ENCODE measurements around the gene PRR14. TPM values are rescaled to one million over a fixed set of nuclear protein-coding genes. Genes with fewer than 3 reads are reported as not detected.

Gene PRR14
- total and polyA plus RNA-seq, 2 experiments from 2014 or later, result 6.6 to 18.7 TPM

DNA sequence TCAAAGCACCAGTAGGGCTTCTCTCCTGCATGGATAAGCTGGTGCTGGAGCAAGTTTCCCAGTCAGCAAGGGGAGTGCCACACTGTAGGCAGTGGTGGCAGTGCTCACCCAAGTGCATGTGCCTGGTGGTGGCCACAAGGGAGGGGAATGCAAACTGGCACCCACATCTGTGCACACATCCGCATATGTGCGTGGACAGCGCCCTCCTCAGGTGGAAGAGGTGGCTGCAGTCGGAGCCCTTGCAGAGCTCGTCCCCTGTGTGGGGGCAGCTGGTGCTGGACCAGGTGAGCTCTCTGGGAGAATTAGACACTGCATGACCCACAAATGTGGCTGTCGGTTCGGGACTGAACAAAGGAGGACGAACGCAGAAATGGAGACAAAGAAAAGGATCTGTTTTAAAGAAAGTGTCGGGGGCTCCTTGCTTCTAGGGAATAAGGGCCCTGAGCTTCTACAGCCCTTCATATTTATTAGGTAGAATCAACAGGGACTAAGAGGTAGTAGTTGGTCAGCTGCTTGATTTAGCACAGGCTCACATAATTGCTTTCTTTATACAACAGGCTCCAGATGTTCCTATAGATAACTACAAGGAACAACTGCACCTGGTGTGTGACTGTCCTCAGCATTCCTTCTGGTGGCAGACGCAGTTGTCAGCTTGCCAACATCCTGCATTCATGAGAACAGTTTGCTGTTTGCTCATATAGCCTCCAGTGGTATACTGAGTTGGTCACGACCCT lies 35.2 kb upstream of the PRR14 start:
- Histone ChIP-seq H3K79me2 (no peaks in the 10 kb centered on the region), H3K4me1 (ENCODE audit: insufficient read depth) (no peaks in the 10 kb centered on the region), H3K9me2 (replicated peaks; ENCODE audit: insufficient read depth) (no peaks in the 10 kb centered on the region), H3K27me3 (no peaks in the 10 kb centered on the region), H2AFZ (no peak overlapping the region), H3K4me2 (no peak overlapping the region), H3K4me3 (no peak overlapping the region), H4K20me1 (ENCODE audit: insufficient read depth, poor library complexity, severe bottlenecking) (no peaks in the 10 kb centered on the region), H3K9me3 (ENCODE audit: low read depth) (no peaks in the 10 kb centered on the region), H3K27ac (no peak overlapping the region), H3K36me3 (replicated peaks; ENCODE audit: insufficient read depth, low read depth) (no peaks in the 10 kb centered on the region)
- 50% methylated on average over 12 of the region's 12 CpGs for WGBS (ENCODE audit: low lambda C conversion rate, missing lambda C conversion rate)
- DNase-seq (ENCODE audit: low spot score), result peak; percentile 45
- TF ChIP-seq EZH2 (IDR thresholded peaks at IDR 0.05; ENCODE audit: borderline replicate concordance) (no peak), CTCF (IDR thresholded peaks at IDR 0.05; ENCODE audit: poor library complexity) (peak; percentile 32), EZH2phosphoT487 (IDR thresholded peaks at IDR 0.05; ENCODE audit: low read depth, severe bottlenecking, unreplicated experiment) (no peak)

- H3K4me2 ChIP-seq, result no peak overlapping the region
- DNase-seq (ENCODE audit: low spot score), result no peak
- 88% methylated on average over 4 of the region's 4 CpGs for WGBS (ENCODE audit: low lambda C conversion rate, missing lambda C conversion rate)
These were observed 31.6 kb upstream of the PRR14 start for GRCh38 chr16:30619202-30619601.

DNA sequence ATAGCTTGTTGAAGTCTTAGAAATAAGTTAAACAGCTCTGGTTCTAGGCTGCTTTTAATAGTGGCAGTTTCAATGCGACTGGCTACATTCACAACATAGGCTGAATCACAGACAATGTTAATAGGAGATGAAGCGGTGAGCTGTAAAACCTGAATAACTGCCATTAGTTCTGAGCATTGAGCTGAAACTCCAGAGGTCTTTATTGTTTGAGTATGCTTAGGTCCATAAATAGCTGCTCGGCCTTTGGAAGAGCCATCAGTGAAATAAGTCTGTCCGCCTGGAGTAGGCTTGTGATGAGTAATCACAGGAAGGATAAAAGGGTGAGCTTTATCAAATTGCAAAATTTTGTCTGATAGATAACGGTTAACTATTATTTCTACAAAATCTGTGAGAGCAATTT lies 31.1 kb upstream of the PRR14 start:
- Histone ChIP-seq H3K4me2 (no peak overlapping the region), H3K36me3 (replicated peaks; ENCODE audit: insufficient read depth, low read depth) (no peaks in the 10 kb centered on the region), H3K9me3 (ENCODE audit: low read depth) (no peaks in the 10 kb centered on the region), H3K4me3 (no peak overlapping the region), H3K4me1 (ENCODE audit: insufficient read depth) (no peaks in the 10 kb centered on the region), H3K27ac (peak overlapping the region; percentile 36), H3K9me2 (replicated peaks; ENCODE audit: insufficient read depth) (no peaks in the 10 kb centered on the region), H2AFZ (no peak overlapping the region), H3K79me2 (no peaks in the 10 kb centered on the region), H4K20me1 (ENCODE audit: insufficient read depth, poor library complexity, severe bottlenecking) (no peaks in the 10 kb centered on the region), H3K27me3 (no peaks in the 10 kb centered on the region)
- peak; percentile 28 for DNase-seq (ENCODE audit: low spot score)
- TF ChIP-seq EZH2 (IDR thresholded peaks at IDR 0.05; ENCODE audit: borderline replicate concordance), result no peak
- no peak for TF ChIP-seq EZH2phosphoT487 (IDR thresholded peaks at IDR 0.05; ENCODE audit: low read depth, severe bottlenecking, unreplicated experiment)
- no peak for TF ChIP-seq CTCF (IDR thresholded peaks at IDR 0.05; ENCODE audit: poor library complexity)
- WGBS (ENCODE audit: low lambda C conversion rate, missing lambda C conversion rate), result 74% methylated on average over 5 of the region's 5 CpGs

More at GRCh38 chr16:30619202-30619601, 31.6 kb upstream of the PRR14 start:
- Histone ChIP-seq H4K20me1 (ENCODE audit: insufficient read depth, poor library complexity, severe bottlenecking) (no peaks in the 10 kb centered on the region), H3K4me1 (ENCODE audit: insufficient read depth) (no peaks in the 10 kb centered on the region), H3K36me3 (replicated peaks; ENCODE audit: insufficient read depth, low read depth) (no peaks in the 10 kb centered on the region), H3K27ac (peak overlapping the region; percentile 36), H3K9me2 (replicated peaks; ENCODE audit: insufficient read depth) (no peaks in the 10 kb centered on the region), H3K9me3 (ENCODE audit: low read depth) (no peaks in the 10 kb centered on the region), H3K4me3 (no peak overlapping the region), H2AFZ (no peak overlapping the region), H3K27me3 (no peaks in the 10 kb centered on the region), H3K79me2 (no peaks in the 10 kb centered on the region)
- no peak for TF ChIP-seq EZH2phosphoT487 (IDR thresholded peaks at IDR 0.05; ENCODE audit: low read depth, severe bottlenecking, unreplicated experiment)
- no peak for TF ChIP-seq EZH2 (IDR thresholded peaks at IDR 0.05; ENCODE audit: borderline replicate concordance)
- no peak for TF ChIP-seq CTCF (IDR thresholded peaks at IDR 0.05; ENCODE audit: poor library complexity)
